Uterus (tissue), 2 donors: ENCODE results near the gene KRTAP10-10.

Source experiments
- POLR2A ChIP-seq, 2 donors: fragments of 450-650 bp; IDR thresholded peaks; one replicate each; pipeline ENCODE4 v1.6.1; 2016; ENCODE audit warnings: antibody characterized with exemption in 2 of 2, mild to moderate bottlenecking in 1 of 2, moderate library complexity in 1 of 2
- TF ChIP-seq, protein P1 (sequence below), 4 experiments: fragments of 200-600 bp in 2 of 4; fragments of 450-650 bp in 2 of 4; sonication (generic) in 2 of 4; IDR thresholded peaks; one replicate each; pipeline ENCODE4 v1.5.1; 2016 to 2019; ENCODE audit warnings: antibody characterized with exemption in 4 of 4, mild to moderate bottlenecking in 2 of 4, moderate library complexity in 1 of 4

DNA sequence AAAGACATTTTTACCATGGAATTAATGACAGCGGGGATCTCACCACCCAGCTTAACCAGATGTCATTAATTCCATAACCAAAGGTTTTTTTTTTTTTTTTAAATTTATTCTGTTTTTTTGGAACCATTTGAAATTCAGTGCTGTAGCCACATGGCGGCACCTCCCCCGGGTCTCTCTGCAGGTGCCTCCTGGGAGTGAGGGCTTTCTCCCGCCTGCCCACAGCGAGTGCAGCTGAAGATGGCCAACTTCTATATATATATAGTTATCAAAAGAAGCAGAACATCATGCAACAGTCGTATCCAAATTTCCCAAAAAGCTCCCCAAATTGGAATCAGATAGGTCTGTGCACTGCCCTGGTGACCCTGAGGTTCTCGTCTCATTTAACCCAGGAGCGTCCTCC is 21.7 kb upstream of the KRTAP10-10 start:
- no peak for TF ChIP-seq POLR2A (IDR thresholded peaks at IDR 0.05)
- TF ChIP-seq, protein P1, sequence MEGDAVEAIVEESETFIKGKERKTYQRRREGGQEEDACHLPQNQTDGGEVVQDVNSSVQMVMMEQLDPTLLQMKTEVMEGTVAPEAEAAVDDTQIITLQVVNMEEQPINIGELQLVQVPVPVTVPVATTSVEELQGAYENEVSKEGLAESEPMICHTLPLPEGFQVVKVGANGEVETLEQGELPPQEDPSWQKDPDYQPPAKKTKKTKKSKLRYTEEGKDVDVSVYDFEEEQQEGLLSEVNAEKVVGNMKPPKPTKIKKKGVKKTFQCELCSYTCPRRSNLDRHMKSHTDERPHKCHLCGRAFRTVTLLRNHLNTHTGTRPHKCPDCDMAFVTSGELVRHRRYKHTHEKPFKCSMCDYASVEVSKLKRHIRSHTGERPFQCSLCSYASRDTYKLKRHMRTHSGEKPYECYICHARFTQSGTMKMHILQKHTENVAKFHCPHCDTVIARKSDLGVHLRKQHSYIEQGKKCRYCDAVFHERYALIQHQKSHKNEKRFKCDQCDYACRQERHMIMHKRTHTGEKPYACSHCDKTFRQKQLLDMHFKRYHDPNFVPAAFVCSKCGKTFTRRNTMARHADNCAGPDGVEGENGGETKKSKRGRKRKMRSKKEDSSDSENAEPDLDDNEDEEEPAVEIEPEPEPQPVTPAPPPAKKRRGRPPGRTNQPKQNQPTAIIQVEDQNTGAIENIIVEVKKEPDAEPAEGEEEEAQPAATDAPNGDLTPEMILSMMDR (IDR thresholded peaks at IDR 0.05), result no peak
